ENCODE measurements around the gene FAM107B. TPM values are rescaled to one million over a fixed set of nuclear protein-coding genes. Genes with fewer than 3 reads are reported as not detected.

The FAM107B gene
- total and polyA plus RNA-seq, 2 of the 8 experiments (the other 6 are each of a cell fraction or from before 2014, with no cell fraction given) = 7.5 to 28.1 TPM

GRCh38 chr10:14598809-14599764, 175.6 kb downstream of the FAM107B start:
- TF ChIP-seq KDM1A (IDR thresholded peaks at IDR 0.05; ENCODE audit: borderline replicate concordance, low read length) = 0 out of 2 replicates have a peak, but pooled peaks have one; percentile 46
- TF ChIP-seq RXRA (IDR thresholded peaks at IDR 0.05; ENCODE audit: insufficient read depth, low read depth, low read length) = no peak
- no peaks in the 10 kb centered on the region; the same call in 1 of the 2 replicates for H3K23me2 ChIP-seq (ENCODE audit: low read depth, low read length)
- no peak overlapping the region for H3K14ac ChIP-seq (ENCODE audit: insufficient read length)
- POLR2A ChIA-PET (ENCODE audit: partially characterized antibody) = interaction anchor here (0.7 to 1.4 kb wide), 5 partner anchors 11 to 40 kb away, joined by 3 to 8 read pairs (median 4); no protein-coding TSS in a partner anchor
- no peak overlapping the region for H3K56ac ChIP-seq (replicated peaks; ENCODE audit: insufficient read length, low read depth, low read length)
- FAIRE-seq = no peak
- no peak overlapping the region for H4K91ac ChIP-seq (replicated peaks; ENCODE audit: insufficient read length, low read length)
- H2BK5ac ChIP-seq (ENCODE audit: low read depth, low read length) = no peak overlapping the region
- peaks cover 0 to 2% (median under 1%) of the 10 kb centered on the region in 4 experiments; a peak in 4 of 7 replicates for H3K4me1 ChIP-seq (replicated peaks in 1 of 4; ENCODE audit: control insufficient read depth in 3 of 4, insufficient read depth in 4 of 4, low read length in 3 of 4)
- no peak overlapping the region for H2BK12ac ChIP-seq (ENCODE audit: low read depth, low read length)
- H3K23ac ChIP-seq (ENCODE audit: insufficient read length) = no peak overlapping the region
- no peak overlapping the region for H3K9ac ChIP-seq (replicated peaks in 1 of 4; ENCODE audit: extremely low read depth in 1 of 4, low read depth in 3 of 4, low read length in 3 of 4)
- no peak overlapping the region for H3K4ac ChIP-seq (replicated peaks; ENCODE audit: insufficient read length, low read depth, low read length)
- peaks cover 2 to 7% of the 10 kb centered on the region in 2 experiments for H4K20me1 ChIP-seq (replicated peaks in 1 of 2; ENCODE audit: control insufficient read depth in 1 of 2, insufficient read depth in 2 of 2, low read length in 2 of 2)
- H3K4me3 ChIP-seq (ENCODE audit: extremely low read depth in 1 of 4, insufficient read depth in 2 of 4, low read depth in 3 of 4, low read length in 4 of 4) = no peak overlapping the region
- DNase-seq (ENCODE audit: low read depth in 1 of 2, low spot score in 2 of 2) = no peak
- H3K18ac ChIP-seq (ENCODE audit: extremely low read depth, low read length) = no peak overlapping the region
- CTCF ChIA-PET (ENCODE audit: partially characterized antibody) = interaction anchor here (1.0 to 3.2 kb wide), 3 partner anchors 13 to 62 kb away, joined by 3 to 10 read pairs (median 8); no protein-coding TSS in a partner anchor
- no peak overlapping the region for H2AFZ ChIP-seq (ENCODE audit: low read length)
- H4K8ac ChIP-seq (ENCODE audit: extremely low read depth, insufficient read depth, low read length) = peak overlapping the region; percentile 35; the same call in 1 of the 2 replicates
- H3K4me2 ChIP-seq (ENCODE audit: insufficient read depth in 1 of 2, low read depth in 2 of 2, low read length in 2 of 2) = no peak overlapping the region
- 88% methylated on average over 11 of the region's 11 CpGs; no CpG with 5 or more reads in 1 of the 2 experiments for WGBS, 2 experiments (ENCODE audit: extremely low coverage in 1 of 2, insufficient coverage in 1 of 2, insufficient read length in 1 of 2, insufficient replicate concordance in 2 of 2, low coverage in 1 of 2, low lambda C conversion rate in 2 of 2, missing lambda C conversion rate in 1 of 2)
- H3K79me1 ChIP-seq (ENCODE audit: low read depth, low read length) = peaks cover 10% of the 10 kb centered on the region
- no peak overlapping the region for H4K5ac ChIP-seq (ENCODE audit: insufficient read length, low read depth, low read length)
- no peak overlapping the region for H3K27ac ChIP-seq (ENCODE audit: low read depth, low read length)
- H2BK20ac ChIP-seq (ENCODE audit: low read length) = no peak overlapping the region
- peaks cover 0 to 45% of the 10 kb centered on the region in 2 experiments; a peak in 3 of 4 replicates for H3K79me2 ChIP-seq (ENCODE audit: control insufficient read depth in 1 of 2, insufficient read depth in 2 of 2, low read length in 2 of 2)
- H3K27me3 ChIP-seq (replicated peaks in 1 of 4; ENCODE audit: control insufficient read depth in 3 of 4, extremely low read depth in 1 of 4, insufficient read depth in 3 of 4, low read length in 3 of 4) = no peaks in the 10 kb centered on the region; a peak in 2 of 7 replicates
- H3K9me3 ChIP-seq (ENCODE audit: insufficient read depth in 2 of 2, low read depth in 1 of 2, low read length in 1 of 2) = no peaks in the 10 kb centered on the region
- no peak overlapping the region for H2AK5ac ChIP-seq (ENCODE audit: low read depth, low read length)
- no peak overlapping the region for H2BK120ac ChIP-seq (replicated peaks; ENCODE audit: low read depth, low read length)
- peaks cover 0 to 5% (median 0%) of the 10 kb centered on the region in 4 experiments; a peak in 1 of 8 replicates for H3K36me3 ChIP-seq (ENCODE audit: control insufficient read depth in 2 of 4, insufficient read depth in 4 of 4, low read length in 3 of 4)
- H2BK15ac ChIP-seq (ENCODE audit: low read length) = no peak overlapping the region

Data from H1 (cell line).